GM21360 (cell line): ENCODE data around the gene MMP14.
"Not testable (repeated sequence)": the region's sequence is repeated elsewhere in the genome, so short reads cannot be mapped to it uniquely, and the experiment has no call there.

Experiments
- ATAC-seq: cut with Tn5 transposase; IDR thresholded peaks from one replicate; pipeline ENCODE4 v1.9.1; 2021; ENCODE audit warnings: mild to moderate bottlenecking, moderate library complexity; ENCODE audit not compliant: unreplicated experiment

Gene MMP14

GRCh38 chr14:22841311-22841710, 4.9 kb downstream of the MMP14 start:
- ATAC-seq, result no peak

GRCh38 chr14:22841769-22842168, 5.4 kb downstream of the MMP14 start:
- no peak for ATAC-seq

- ATAC-seq, result no peak
Measured at GRCh38 chr14:22842211-22843122, 6.1 kb downstream of the MMP14 start.

- ATAC-seq, result no peak
Measured at GRCh38 chr14:22843123-22843925, 6.9 kb downstream of the MMP14 start.

- ATAC-seq, result no peak
Measured at GRCh38 chr14:22844221-22845102, 8.1 kb downstream of the MMP14 start.

GRCh38 chr14:22845103-22845394, 8.7 kb downstream of the MMP14 start:
- ATAC-seq, result no peak

GRCh38 chr14:22845821-22846625, 9.6 kb downstream of the MMP14 start:
- no peak for ATAC-seq

GRCh38 chr14:22846811-22847307, 10.5 kb downstream of the MMP14 start:
- ATAC-seq, result no peak

GRCh38 chr14:22847661-22848341, 11.4 kb downstream of the MMP14 start:
- ATAC-seq, result no peak

- ATAC-seq, result no peak
Measured at GRCh38 chr14:22848351-22849164, 12.2 kb downstream of the MMP14 start.

- no peak for ATAC-seq
Measured at GRCh38 chr14:22849212-22849819, 12.9 kb downstream of the MMP14 start.

GRCh38 chr14:22850944-22851764, 14.8 kb downstream of the MMP14 start:
- ATAC-seq, result no peak

- ATAC-seq, result not testable (repeated sequence)
Measured at GRCh38 chr14:22852178-22852577, 15.8 kb downstream of the MMP14 start.

GRCh38 chr14:22852599-22852939, 16.2 kb downstream of the MMP14 start:
- no peak for ATAC-seq

GRCh38 chr14:22852940-22853767, 16.8 kb downstream of the MMP14 start:
- ATAC-seq, result peak; percentile 77

GRCh38 chr14:22854296-22854695, 17.9 kb downstream of the MMP14 start:
- ATAC-seq, result not testable (repeated sequence)
